DND-41 (cell line): ENCODE data around the gene TIMM17B.

Experiments used
- EZH2 ChIP-seq: IDR thresholded peaks from 3 replicates; pipeline ENCODE4 v1.6.1; 2012; ENCODE audit warnings: borderline replicate concordance, low read depth, mild to moderate bottlenecking, moderate library complexity, low read length, inconsistent platforms; ENCODE audit not compliant: severe bottlenecking
- TF ChIP-seq, protein P1 (sequence below): IDR thresholded peaks from 2 replicates; pipeline ENCODE4 v1.5.1; 2012; ENCODE audit warnings: borderline replicate concordance, low read length, moderate library complexity, mild to moderate bottlenecking; ENCODE audit not compliant: poor library complexity, severe bottlenecking; ENCODE audit errors: extremely low read depth

DNA sequence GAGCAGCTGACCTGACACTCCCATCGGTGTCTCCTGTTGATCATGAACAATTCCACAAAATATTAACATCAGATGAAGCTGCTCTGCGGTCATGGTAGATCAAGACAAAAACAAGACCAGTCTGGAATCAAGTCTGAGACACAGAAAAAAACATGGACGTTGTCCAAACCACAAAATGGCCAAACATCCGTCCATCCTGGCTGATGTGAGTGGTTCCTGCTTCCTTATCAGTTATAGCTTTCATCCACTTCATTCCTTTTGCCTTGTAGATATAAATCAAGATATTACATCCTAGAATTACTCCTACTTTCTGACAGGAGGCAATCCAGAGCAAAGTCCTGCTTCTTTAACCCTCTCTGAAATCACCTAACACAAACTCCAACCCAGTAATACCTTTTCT lies 33.4 kb downstream of the TIMM17B start:
- TF ChIP-seq, protein P1, sequence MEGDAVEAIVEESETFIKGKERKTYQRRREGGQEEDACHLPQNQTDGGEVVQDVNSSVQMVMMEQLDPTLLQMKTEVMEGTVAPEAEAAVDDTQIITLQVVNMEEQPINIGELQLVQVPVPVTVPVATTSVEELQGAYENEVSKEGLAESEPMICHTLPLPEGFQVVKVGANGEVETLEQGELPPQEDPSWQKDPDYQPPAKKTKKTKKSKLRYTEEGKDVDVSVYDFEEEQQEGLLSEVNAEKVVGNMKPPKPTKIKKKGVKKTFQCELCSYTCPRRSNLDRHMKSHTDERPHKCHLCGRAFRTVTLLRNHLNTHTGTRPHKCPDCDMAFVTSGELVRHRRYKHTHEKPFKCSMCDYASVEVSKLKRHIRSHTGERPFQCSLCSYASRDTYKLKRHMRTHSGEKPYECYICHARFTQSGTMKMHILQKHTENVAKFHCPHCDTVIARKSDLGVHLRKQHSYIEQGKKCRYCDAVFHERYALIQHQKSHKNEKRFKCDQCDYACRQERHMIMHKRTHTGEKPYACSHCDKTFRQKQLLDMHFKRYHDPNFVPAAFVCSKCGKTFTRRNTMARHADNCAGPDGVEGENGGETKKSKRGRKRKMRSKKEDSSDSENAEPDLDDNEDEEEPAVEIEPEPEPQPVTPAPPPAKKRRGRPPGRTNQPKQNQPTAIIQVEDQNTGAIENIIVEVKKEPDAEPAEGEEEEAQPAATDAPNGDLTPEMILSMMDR = no peak
- TF ChIP-seq EZH2 = no peak
